Breast epithelium (tissue), 3 donors: ENCODE data around the gene ZNF441.

Experiments
- CTCF ChIP-seq, 3 donors: fragments of 450-650 bp; IDR thresholded peaks; one replicate each; pipeline ENCODE4 v1.5.1; 2016 to 2017; ENCODE audit warnings: antibody characterized with exemption in 3 of 3, mild to moderate bottlenecking in 3 of 3, moderate library complexity in 3 of 3
- POLR2A ChIP-seq: fragments of 450-650 bp; IDR thresholded peaks from one replicate; pipeline ENCODE4 v1.6.1; 2016; ENCODE audit warnings: antibody characterized with exemption, mild to moderate bottlenecking, moderate library complexity
- POLR2AphosphoS5 ChIP-seq, 3 donors: sonication (generic); formaldehyde crosslinking; IDR thresholded peaks; one replicate each; pipeline ENCODE4 v1.6.1; 2017; ENCODE audit warnings: antibody characterized with exemption in 3 of 3

- no peak for TF ChIP-seq CTCF (IDR thresholded peaks at IDR 0.05)
- TF ChIP-seq POLR2A, result no peak
- no peak for TF ChIP-seq POLR2AphosphoS5 (IDR thresholded peaks at IDR 0.05)
Measured at GRCh38 chr19:11787536-11787935, 20.7 kb downstream of the ZNF441 start.
